HG03342 (cell line): ENCODE results near the gene TMEM95.
A peak's percentile ranks its signal among the peaks of the same experiment; 100 is the strongest.
"Not testable (repeated sequence)": the region's sequence is repeated elsewhere in the genome, so short reads cannot be mapped to it uniquely, and the experiment has no call there.

Experiments used
- ATAC-seq: cut with Tn5 transposase; IDR thresholded peaks from one replicate; pipeline ENCODE4 v1.9.1; 2021; ENCODE audit warnings: mild to moderate bottlenecking, moderate library complexity; ENCODE audit not compliant: unreplicated experiment

TMEM95 gene

DNA sequence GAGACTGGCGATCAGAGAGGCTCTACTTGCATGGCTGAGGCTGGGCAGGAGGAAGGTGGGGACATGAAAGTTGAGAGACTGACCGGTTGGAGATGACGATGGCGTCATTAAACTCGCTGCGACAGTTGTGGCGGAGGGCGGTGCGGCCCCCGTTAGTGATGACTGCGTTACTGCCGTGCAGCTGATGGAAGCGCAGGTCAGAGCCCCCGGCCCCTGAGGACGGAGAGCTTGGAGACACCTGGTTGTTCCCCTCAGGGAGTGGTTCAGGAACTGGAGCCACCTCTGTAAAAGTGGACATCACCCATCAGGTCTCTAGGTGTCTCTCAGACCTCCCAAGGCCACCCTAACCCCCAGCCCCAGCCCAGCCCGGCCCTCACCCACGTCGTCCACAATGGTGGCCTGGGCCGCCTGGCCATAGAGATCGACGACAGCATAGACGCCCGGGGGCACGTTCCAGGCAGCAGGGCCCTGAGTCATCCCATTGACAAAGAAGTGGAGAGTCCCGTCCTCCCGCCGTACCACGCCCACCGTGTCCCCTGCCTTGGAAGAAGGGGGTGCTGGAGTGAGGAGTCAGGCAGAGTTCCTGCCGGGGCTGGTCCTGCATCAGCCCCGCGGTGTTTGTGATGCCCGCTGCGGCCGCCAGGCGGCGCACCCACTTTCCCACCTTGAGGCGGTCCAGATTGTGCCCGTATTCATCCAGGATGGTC lies 31.1 kb upstream of the TMEM95 start:
- ATAC-seq, result no peak

DNA sequence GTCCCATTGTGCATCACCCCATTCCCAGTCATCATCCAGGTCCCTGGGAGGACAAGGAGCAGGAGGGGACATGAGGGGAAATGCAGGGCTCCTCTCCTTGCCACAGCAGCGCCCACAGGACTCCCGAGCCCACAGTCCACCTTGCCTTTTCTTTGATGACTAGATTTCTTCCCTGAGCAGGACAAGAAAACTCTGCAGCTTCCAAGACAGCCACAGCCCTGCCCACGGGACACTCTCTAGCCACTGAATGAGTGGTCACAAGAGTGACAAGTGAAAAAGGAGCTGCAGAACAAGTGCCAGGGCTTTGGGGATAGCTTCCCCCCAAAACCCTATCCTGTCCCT lies 30.5 kb upstream of the TMEM95 start:
- ATAC-seq, result no peak

DNA sequence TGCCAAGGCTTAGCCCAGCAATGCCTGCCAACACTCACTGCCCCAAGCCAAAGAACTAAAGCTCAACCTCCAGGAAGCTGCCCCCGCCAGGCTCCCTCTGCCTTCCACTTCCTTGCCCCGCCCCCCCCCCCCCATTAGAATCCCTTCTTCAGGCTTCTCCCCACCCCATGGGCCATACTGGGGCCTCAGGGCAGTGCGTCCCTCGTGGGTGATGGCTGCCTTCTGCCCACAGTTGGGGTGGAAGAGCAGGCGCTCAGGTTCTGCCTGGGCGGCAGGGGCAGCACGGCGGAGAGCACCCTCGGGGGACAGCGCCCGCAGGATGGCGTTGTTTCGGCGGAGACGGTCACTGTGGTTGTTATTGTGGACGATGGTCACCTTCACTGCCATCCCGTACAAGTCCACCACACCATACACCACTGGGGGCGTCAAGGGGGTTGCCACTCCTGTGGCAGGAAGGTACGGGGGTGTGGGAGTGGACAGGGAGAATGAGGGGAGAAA lies 29.9 kb upstream of the TMEM95 start:
- no peak for ATAC-seq

DNA sequence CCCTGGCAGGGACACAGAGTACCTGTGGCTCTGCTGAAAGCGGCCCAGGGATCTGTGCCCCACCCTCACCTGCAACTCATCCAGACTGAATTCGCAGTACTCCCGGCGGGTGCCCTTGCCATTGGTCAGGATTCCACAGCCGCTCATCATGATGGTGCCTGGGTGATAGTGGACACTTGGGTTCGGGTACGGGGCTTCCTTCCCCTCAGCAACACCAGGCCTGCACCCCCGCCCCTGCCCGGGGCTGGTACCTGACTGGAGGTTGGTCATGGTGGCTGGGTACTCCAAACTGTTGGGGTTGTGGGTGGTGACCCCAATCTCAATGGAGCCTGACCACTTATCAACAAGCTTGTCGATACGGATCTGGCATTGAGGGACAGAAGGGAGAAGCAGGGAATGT lies 28.8 kb upstream of the TMEM95 start:
- ATAC-seq, result no peak

DNA sequence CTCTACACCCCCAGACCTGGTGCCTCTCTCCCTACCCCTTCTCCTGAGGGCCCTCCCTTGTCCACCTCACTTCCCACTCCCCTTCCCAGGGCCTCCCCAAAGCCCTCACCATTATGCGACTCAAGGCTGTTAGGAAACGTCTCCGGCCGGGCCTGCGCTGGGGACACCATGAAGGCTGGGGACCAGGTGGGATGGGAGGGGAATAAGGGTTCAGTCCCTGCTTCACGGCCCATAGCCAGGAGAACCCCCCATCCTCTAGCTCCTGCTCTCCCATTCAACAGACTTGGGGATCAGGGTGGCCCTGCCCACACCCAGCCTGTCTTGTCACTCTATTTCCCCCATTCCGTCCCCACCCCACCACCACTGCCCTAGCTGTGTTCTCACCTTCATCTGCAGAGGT lies 27.9 kb upstream of the TMEM95 start:
- no peak for ATAC-seq

DNA sequence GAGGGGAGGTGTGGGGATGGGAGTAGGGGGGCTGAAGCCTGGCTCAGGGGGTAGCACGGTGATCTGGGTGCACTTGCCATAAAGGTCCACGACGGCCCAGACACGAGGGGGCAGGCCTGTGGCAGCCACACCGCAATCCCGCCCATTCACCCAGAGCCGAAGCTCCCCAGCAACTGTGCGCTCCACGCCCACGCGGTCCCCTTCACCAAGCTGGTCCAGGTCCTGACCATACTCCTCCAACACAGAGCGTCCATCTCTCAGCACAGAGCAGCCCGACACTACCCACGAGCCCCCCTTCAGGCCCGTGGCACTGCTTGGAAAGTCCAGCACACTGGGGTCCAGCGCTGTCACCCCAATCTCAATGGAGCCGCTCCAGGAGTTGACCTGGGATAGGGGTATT lies 27.5 kb upstream of the TMEM95 start:
- no peak for ATAC-seq

DNA sequence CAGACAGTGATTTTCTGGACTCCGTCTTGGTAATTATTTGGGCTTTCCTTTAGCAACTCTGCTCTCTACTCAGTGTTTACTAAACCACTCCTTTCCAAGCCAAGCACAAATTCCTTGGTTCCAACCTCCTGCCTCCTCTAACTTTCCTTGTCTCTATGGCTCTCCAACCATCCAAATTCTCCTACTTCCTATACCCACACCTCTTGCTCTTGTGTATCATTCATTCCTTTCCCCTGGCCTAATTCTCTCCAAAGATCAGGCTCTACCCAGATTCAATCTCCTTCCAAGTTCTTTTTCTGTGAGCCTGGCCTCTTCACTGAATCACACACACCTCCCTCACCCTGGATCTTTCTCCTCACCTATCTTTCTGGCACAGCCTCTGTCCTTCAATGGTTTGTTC lies 26.9 kb upstream of the TMEM95 start:
- no peak for ATAC-seq

DNA sequence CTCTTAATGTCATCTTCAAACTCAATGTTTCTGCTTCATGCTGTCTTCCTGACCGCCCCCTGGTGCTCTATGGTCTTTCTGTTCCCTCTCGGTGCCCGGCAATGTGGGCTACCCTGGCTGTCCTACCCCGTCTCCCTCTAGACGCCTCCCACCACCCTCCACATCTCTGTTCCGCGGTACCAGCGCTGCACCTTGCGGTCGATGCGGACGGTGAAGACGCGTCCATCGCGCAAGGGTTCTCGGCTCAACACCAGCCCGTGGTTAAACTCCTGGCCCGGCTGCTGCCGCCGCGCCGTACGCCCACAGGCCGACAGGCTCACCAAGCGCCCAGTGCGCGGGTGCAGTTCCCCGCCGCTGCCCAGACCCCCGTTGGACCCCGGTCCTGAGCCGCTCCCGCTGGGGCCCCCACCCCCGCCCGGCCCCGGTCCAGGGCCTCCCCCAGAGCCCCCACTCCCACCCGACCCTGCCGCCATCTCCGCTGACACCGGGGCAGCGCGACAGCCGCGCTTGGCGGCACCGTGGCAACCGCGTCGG lies 26.0 kb upstream of the TMEM95 start, which contains the start of gene NEURL4:
Gene NEURL4 (minus strand): TSS at position 496 of the 534 bp plus-strand sequence. CDS start 23 bp downstream, at position 473.
- peak; percentile 7 for ATAC-seq

DNA sequence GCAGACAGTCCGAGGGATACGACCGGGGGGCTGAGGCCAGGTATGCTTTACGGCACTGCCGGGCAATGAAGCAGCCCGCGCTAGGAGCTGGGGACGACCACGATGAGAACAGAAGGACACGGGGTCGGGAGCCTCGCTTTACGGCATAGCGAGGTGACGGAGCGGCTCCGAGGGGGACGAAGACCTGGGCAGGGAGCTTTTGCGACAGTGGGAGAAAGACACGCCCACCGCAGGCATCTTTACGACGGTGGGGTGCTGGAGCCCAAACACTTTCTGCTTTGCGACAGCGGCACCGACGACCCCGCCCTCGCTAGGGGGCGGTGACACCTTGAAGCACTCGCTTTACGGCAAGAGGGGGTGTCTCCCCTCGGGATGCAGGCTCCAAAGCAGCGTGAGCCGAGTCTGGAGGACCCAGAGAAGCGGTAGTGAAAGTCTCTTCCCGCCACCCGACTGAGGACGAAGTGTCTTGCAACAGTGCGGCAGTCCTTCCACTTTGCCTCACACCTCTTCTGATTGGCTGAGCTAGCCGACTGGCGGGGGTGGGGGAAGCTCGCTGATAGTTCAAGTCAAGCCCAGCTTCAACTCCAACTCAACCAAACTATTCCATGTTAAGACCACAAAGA lies 25.5 kb upstream of the TMEM95 start:
- ATAC-seq, result peak; percentile 57

DNA sequence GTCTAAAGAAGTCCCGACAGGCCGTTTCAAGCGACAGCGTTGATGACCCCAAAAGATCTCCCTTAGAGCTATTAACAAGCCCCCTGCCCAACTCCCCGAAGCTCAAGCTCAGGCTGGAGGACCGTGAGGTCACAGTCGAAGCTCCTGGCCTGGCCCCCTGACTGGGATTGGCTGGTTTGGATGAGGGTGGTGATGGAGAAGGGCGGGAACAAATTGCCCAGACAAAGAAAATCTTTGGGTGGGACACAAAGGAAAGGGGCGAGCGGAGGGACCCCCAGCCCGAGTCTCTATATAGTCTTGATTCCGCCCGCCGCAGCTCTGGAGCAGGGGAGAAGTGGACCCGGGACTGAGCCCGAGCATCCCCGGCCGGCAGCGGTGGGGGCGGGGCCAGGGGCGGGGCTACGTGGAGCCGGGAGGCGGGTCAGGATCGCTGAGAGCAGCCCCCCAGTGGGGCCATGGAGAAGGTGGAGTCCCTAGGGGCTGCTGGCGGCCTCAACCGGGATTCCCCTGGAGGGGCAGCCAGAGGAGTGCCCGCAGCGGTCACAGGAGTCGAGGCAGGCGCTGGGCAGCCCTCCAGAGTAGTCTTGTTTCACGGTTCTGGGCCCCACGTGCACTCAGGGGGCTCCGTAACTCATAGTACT lies 24.8 kb upstream of the TMEM95 start:
- ATAC-seq, result peak; percentile 37

DNA sequence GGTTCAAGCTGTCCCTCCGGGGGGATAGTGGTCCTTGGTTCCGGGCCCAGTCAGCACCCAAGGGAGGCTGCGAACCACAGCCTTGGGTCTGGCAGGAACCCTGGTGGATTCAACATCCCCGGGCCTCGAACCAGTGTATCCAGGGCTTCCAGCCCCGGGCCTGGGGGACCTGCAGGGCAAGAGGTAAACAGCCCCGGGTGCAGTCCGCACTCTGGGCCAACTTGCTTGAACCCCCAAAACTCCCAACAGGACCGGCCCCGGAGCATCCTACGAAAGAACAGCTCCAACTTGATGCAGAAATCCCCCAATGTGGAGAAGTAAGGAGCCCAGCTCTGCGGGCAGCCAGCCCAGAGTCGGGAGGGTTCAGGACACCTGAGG lies 24.3 kb upstream of the TMEM95 start:
- no peak for ATAC-seq

DNA sequence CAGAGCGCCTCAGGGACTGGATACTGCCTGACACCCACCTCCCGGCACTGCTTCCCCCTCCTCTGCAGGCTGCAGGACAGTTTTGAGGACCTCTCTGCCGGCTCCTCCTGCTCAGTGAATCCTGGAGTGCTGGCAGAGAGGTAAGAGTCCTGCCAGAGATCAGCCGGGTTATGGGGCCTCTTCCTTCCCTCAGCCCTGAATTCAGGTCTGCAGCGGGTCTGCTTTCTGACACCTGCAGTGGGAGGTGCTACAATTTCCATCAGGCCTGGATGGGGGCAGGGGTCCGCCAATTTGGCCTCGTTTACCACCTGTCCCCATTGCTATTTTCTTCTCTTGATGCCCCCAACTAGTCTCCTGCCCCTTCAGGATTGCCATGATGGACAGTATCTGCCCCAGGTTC lies 22.8 kb upstream of the TMEM95 start:
- ATAC-seq, result no peak

DNA sequence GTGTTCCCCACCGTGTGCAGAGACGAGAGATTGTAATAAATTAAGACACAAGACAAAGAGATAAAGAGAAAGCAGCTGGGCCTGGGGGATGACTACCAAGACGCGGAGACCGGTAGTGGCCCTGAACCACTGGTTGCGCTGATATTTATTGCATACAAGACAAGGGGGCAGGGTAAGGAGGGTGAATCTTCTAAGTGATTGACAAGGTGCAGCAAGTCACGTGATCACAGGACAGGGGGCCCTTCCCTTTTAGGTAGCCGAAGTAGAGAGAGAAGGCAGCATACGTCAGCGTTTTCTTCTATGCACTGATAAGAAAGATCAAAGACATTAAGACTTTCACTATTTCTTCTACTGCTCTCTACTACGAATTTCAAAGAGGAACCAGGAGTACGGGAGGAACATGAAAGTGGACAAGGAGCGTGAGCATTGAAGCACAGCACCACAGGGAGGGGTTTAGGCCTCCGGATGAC lies 22.3 kb upstream of the TMEM95 start:
- ATAC-seq, result not testable (repeated sequence)

DNA sequence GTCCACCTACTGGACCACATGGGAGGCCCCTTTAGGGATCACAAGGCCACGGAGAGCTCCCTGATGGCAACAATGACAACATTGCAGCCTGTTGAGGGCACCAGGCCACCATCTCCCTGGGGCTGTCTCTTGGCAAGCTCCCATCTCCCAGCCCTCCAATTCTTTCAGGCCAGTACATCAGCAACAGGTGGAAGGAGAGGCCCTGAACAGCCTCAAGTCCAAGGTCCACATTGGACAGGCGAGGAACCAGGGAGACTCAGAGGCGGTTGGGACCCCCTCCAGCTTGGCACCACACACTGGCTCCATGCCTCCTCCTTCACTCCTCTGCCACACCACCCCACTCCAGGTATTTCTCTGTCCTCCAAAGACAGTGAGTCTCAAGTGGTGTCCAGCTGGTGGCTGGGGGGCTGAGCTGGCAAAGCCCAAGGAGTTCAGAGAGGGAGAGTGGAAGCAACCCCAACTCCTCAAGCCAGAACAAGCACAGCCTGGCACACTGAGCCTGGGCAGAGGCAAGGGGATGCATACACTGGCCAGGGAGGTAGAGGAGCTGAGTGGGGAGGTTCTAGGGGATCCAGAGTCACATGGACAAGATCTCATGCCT lies 19.9 kb upstream of the TMEM95 start:
- no peak for ATAC-seq

DNA sequence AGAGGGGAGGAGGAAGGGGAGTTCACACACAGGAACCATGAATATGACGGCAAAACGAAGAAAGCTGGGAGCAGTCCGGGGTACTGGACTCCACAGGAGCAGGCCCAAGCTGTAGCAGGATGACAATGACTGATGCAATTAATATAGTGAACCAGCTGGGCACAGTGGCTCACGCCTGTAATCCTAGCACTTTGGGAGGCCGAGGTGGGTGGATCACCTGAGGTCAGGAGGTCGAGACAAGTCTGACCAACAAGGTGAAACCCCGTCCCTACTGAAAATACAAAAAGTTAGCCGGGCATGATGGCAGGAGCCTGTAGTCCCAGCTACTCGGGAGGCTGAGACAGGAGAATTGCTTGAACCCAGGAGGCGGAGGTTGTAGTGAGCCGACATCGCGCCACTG lies 19.2 kb upstream of the TMEM95 start:
- ATAC-seq, result not testable (repeated sequence)

DNA sequence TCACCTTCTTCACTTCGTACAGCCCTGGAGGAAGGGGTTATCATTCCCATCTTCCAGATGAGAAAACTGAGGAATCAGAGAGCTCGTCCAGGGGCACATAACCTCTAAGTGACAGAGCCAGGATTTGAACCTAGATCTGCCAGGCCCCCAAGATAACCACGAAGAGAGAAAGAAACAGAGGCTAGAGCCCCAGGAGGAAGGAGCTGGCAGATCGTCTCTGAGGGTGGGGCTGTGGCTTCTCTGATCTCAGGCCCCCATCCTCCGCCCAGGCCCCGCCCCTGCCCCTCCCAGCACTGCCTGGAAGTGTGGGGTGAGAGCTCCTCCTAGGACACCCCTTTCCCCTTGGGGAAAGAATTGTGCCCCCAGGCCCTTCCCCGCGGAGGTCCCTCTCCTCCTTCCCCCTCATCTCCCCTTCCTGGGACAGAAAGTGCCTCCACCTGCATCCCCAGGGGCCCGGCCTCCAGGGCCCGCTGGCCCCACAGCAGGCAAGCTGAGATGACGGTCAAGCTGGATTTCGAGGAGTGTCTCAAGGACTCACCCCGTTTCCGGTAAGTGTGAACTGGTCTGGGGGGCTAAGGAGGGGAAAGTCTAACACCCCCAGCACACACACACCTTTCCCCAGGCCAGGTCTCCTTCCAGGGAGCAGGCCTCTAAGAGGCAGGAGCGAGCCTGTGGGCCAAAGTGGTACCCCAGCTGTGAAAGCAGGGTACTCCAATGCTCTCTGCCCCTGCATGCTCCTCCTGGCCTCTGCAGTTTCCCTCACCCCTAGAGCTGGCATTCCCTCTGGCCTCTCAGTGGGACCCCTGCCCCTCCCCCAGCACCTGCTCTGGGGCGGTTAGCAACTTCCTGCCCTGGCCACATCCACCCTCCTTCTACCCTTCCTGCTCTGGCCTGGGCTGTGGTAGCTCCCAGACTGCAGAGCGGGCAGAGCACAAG lies 18.4 kb upstream of the TMEM95 start, which contains the start of gene ACAP1:
Gene ACAP1 (plus strand): TSS at position 290 of the 936 bp plus-strand sequence. CDS start 206 bp downstream, at position 496.
- ATAC-seq, result peak; percentile 60

DNA sequence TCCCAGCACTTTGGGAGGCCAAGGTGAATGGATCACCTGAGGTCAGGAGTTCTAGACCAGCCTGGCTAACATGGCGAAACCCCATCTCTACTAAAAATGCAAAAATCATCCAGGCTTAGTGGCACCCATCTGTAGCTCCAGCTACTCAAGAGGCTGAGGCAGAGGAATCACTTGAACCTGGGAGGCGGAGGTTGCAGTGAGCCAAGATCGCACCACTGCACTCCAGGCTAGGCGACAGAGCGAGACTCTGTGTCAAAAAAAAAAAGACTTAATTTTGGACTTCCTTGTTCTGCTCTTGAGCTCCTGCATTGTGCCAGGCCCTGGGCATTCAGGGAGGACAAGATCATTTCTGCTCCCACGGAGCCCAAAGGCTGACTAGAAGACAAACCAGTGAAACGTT lies 17.4 kb upstream of the TMEM95 start:
- ATAC-seq, result not testable (repeated sequence)

DNA sequence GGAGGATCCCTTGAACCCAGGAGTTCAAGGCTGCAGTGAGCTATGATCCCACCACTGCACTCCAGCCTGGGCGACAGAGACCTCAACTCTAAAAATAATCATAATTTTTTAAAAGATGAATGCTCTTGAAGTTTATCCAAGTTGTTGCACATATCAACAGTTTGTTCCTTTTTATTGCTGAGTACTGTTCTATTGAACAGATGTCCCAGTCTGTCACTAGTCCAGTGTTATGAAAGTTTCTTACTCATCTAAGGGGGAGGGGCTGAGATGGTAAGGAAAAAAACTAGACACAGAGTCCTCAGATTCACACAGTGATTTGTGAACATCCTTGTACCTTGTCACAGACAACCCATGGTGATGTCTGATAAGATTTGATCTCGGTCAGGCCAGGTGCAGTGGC lies 14.8 kb upstream of the TMEM95 start:
- no peak for ATAC-seq

DNA sequence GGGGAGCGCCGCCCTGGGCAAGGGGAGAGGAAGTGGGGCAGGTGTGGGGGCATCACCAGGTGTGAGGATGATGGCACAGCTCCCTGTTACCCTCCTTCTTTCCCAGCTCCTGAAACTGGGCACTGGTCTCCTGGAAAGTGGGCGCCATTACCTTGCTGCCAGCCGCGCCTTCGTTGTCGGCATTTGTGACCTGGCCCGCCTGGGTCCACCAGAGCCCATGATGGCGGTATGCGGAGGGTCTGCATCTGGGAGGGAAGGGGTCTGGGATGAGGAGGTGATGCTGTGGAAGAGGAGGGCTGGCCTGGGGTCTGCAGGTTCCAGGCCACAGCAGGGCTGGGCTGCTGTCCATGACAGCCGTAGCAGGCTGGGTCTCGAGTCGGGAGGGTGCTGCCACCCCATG lies 13.1 kb upstream of the TMEM95 start:
- ATAC-seq, result no peak

DNA sequence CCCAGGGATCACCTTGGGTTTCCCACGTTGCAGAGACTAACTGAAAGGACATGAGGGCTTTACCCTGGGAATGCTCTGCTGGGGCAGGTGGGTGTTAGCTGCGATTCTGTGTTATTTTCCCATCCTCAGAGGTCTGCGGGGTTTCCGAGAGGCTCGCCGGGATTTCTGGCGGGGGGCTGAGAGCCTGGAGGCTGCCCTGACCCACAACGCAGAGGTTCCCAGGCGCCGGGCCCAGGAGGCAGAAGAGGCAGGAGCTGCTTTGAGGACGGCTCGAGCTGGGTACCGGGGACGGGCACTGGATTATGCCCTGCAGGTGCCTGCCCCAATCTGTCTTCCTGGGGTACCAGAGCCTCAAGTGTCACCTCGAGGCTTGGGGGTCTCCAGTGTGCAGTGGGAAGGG lies 11.7 kb upstream of the TMEM95 start:
- no peak for ATAC-seq
